ENCODE results near the gene GABRP.
"Not testable (repeated sequence)": the region's sequence is repeated elsewhere in the genome, so short reads cannot be mapped to it uniquely, and the experiment has no call there.

GABRP gene

GRCh38 chr5:170783498-170784247 is at the start of gene GABRP:
GABRP (plus strand) TSS chr5:170783725; CDS start chr5:170788616, 4,891 bp downstream.
- no peak for DNase-seq

GRCh38 chr5:170736966-170737365 is 46.6 kb upstream of the GABRP start:
- no peak for DNase-seq

GRCh38 chr5:170737591-170737990 is 45.9 kb upstream of the GABRP start:
- no peak for DNase-seq

- DNase-seq, result no peak
Observed at GRCh38 chr5:170738840-170739239, 44.7 kb upstream of the GABRP start.

GRCh38 chr5:170739446-170739845 is 44.1 kb upstream of the GABRP start:
- no peak for DNase-seq

- no peak for DNase-seq
Observed at GRCh38 chr5:170740551-170741205, 42.8 kb upstream of the GABRP start.

- DNase-seq, result no peak
Observed at GRCh38 chr5:170741801-170742200, 41.7 kb upstream of the GABRP start.

GRCh38 chr5:170743876-170744212 is 39.7 kb upstream of the GABRP start:
- no peak for DNase-seq

GRCh38 chr5:170745481-170746071 is 37.9 kb upstream of the GABRP start:
- no peak for DNase-seq

- DNase-seq, result no peak
Observed at GRCh38 chr5:170746075-170746960, 37.2 kb upstream of the GABRP start.

- no peak for DNase-seq
Observed at GRCh38 chr5:170746961-170747340, 36.6 kb upstream of the GABRP start.

GRCh38 chr5:170747357-170747756 is 36.2 kb upstream of the GABRP start:
- no peak for DNase-seq

GRCh38 chr5:170747851-170748250 is 35.7 kb upstream of the GABRP start:
- DNase-seq, result no peak

GRCh38 chr5:170748951-170749471 is 34.5 kb upstream of the GABRP start:
- DNase-seq, result no peak

- DNase-seq, result no peak
Observed at GRCh38 chr5:170749911-170750431, 33.6 kb upstream of the GABRP start.

GRCh38 chr5:170750791-170751190 is 32.7 kb upstream of the GABRP start:
- DNase-seq, result no peak

GRCh38 chr5:170751631-170752030 is 31.9 kb upstream of the GABRP start:
- no peak for DNase-seq

- DNase-seq, result no peak
Observed at GRCh38 chr5:170752257-170753215, 31.0 kb upstream of the GABRP start.

- no peak for DNase-seq
Observed at GRCh38 chr5:170753311-170753710, 30.2 kb upstream of the GABRP start.

GRCh38 chr5:170754508-170754907 is 29.0 kb upstream of the GABRP start:
- DNase-seq, result not testable (repeated sequence)

GRCh38 chr5:170755679-170756456 is 27.7 kb upstream of the GABRP start:
- DNase-seq, result no peak
